HG03196 (cell line): Measurements from ENCODE around the gene GAD2.

Source experiments
- ATAC-seq: cut with Tn5 transposase; IDR thresholded peaks from one replicate; pipeline ENCODE4 v1.9.1; 2021; ENCODE audit not compliant: unreplicated experiment

The GAD2 gene

GRCh38 chr10:26221541-26221940, 5.0 kb downstream of the GAD2 start:
- no peak for ATAC-seq

- no peak for ATAC-seq
These were observed 6.0 kb downstream of the GAD2 start for GRCh38 chr10:26222563-26222962.

- ATAC-seq = no peak
These were observed 8.7 kb downstream of the GAD2 start for GRCh38 chr10:26225322-26225721.

GRCh38 chr10:26227786-26228185, 11.2 kb downstream of the GAD2 start:
- no peak for ATAC-seq

- no peak for ATAC-seq
These were observed 15.6 kb downstream of the GAD2 start for GRCh38 chr10:26232174-26232573.

GRCh38 chr10:26235761-26236160, 19.2 kb downstream of the GAD2 start:
- ATAC-seq = no peak

GRCh38 chr10:26238378-26238777, 21.8 kb downstream of the GAD2 start:
- no peak for ATAC-seq

GRCh38 chr10:26242706-26243350, 26.3 kb downstream of the GAD2 start:
- no peak for ATAC-seq

- no peak for ATAC-seq
These were observed 26.8 kb downstream of the GAD2 start for GRCh38 chr10:26243351-26243720.

- ATAC-seq = no peak
These were observed 33.1 kb downstream of the GAD2 start for GRCh38 chr10:26249681-26250080.

GRCh38 chr10:26251925-26252324, 35.4 kb downstream of the GAD2 start:
- no peak for ATAC-seq

- no peak for ATAC-seq
These were observed 38.0 kb downstream of the GAD2 start for GRCh38 chr10:26254616-26255015.

- no peak for ATAC-seq
These were observed 42.8 kb downstream of the GAD2 start for GRCh38 chr10:26259341-26259740.

- no peak for ATAC-seq
These were observed 53.2 kb downstream of the GAD2 start for GRCh38 chr10:26269754-26270153.

- no peak for ATAC-seq
These were observed 57.8 kb downstream of the GAD2 start for GRCh38 chr10:26274391-26274790.

GRCh38 chr10:26278295-26278694, 61.7 kb downstream of the GAD2 start:
- ATAC-seq = no peak

GRCh38 chr10:26290236-26290635, 73.7 kb downstream of the GAD2 start:
- no peak for ATAC-seq

- ATAC-seq = no peak
These were observed 75.3 kb downstream of the GAD2 start for GRCh38 chr10:26291721-26292480.

GRCh38 chr10:26296360-26296759, 79.8 kb downstream of the GAD2 start:
- ATAC-seq = no peak

- no peak for ATAC-seq
These were observed 83.4 kb downstream of the GAD2 start for GRCh38 chr10:26300001-26300400.

- no peak for ATAC-seq
These were observed 86.8 kb downstream of the GAD2 start for GRCh38 chr10:26303366-26303765.

- no peak for ATAC-seq
These were observed 93.8 kb downstream of the GAD2 start for GRCh38 chr10:26310361-26310760.
